Epithelial cell of esophagus (primary cell): Measurements from ENCODE around the gene NPTXR.

ENCODE experiments used
- DNase-seq: peaks from one replicate; pipeline ENCODE4 v3.0.0; 2010; ENCODE audit warnings: low read depth
- H3K4me3 ChIP-seq: 2 replicates; pipeline ENCODE4 v1.5.1; 2011; ENCODE audit warnings: mild to moderate bottlenecking, low read length, control low read depth
- CTCF ChIP-seq: IDR thresholded peaks from 2 replicates; pipeline ENCODE4 v1.5.1; 2011; ENCODE audit warnings: low read depth, mild to moderate bottlenecking, low read length, control low read depth, inconsistent platforms; ENCODE audit not compliant: insufficient read depth; ENCODE audit errors: missing control alignments

NPTXR gene

DNA sequence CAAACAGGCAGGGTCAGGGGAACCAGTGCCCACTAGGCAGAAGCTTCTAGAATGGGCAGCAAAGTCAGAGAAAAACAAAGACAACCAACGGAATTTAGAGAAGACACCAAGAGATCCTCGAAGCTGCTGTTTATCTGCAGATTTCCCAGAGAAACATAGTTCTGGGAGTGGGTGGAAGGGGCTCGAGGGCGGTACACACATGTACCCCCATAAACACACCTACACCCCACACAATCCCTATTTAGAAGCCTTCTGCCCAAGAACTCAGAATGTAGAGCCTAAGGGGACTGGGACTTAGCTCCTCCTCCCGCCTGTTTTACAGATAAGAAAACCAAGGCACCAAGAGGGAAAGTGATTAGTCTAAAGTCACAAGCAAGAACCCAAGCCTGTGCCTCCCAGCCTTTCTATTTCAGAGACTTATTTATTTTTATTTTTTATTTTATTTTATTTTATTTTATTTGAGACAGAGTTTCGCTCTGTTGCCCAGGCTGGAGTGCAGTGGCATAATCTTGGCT, 6.4 kb downstream of the NPTXR start:
- TF ChIP-seq CTCF = no peak
- no peak for DNase-seq
- no peak overlapping the region for H3K4me3 ChIP-seq

DNA sequence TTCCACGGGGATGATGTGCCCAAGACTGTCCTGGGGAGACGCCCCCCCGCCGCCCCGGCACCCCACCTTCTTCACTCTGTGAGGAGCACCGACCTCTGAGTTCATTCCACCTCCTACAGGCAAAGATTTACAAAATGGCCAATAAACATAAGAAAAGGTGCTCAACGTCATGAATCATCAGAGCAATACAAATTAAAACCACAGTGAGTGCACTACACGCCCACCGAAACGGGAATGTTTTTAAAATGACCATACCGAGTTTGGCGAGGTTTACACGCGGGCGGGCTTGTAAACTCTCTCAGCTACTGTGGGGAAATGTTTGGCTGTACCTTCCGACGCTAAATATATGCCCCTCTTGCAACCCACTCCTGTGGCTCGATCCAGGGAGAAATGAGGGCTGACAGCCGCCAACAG, 7.9 kb downstream of the NPTXR start:
- no peak overlapping the region for H3K4me3 ChIP-seq
- DNase-seq = no peak
- TF ChIP-seq CTCF = no peak

DNA sequence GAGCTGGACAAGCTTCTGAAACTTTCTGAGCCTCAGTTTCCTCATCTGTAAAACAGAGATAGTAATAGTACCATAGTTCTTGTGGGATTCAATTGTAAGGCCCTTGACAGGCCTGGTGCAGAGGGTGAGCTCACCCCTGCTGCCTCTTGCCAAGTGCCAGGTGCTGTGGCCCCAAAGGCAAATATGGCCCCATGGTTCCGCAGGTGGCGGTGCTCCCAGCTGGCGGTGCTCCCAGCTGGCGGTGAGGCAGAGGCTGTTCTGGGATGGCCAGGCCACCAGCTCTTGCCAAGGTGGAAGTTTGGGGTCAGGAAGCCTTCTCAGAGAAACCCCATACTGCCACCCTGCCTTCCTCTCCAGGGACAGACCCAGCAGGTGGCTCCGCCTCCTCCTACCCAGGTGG, 8.8 kb downstream of the NPTXR start:
- TF ChIP-seq CTCF = no peak
- H3K4me3 ChIP-seq = no peak overlapping the region
- DNase-seq = no peak

GRCh38 chr22:38834215-38834953, 9.4 kb downstream of the NPTXR start:
- no peak for DNase-seq
- TF ChIP-seq CTCF = no peak
- no peak overlapping the region for H3K4me3 ChIP-seq

DNA sequence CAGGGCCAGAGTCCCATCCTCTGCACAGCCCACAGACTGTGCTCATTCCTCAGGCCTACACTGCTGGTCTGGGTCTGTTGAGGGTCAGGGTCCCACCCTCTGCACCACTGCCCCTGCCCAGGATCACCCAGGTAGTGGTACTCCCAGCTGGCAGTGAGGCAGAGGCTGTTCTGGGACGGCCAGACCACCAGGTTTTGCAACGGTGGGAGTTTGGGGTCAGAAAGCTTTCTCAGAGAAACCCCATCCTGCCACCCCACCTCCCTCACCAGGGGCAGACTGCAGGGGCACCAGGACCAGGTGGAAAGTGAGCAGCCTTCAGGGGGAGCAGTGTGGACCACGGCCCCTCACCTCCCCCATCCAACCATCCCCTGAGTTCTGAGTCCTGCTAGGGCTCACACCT, 10.8 kb downstream of the NPTXR start:
- no peak for TF ChIP-seq CTCF
- no peak overlapping the region for H3K4me3 ChIP-seq
- no peak for DNase-seq

DNA sequence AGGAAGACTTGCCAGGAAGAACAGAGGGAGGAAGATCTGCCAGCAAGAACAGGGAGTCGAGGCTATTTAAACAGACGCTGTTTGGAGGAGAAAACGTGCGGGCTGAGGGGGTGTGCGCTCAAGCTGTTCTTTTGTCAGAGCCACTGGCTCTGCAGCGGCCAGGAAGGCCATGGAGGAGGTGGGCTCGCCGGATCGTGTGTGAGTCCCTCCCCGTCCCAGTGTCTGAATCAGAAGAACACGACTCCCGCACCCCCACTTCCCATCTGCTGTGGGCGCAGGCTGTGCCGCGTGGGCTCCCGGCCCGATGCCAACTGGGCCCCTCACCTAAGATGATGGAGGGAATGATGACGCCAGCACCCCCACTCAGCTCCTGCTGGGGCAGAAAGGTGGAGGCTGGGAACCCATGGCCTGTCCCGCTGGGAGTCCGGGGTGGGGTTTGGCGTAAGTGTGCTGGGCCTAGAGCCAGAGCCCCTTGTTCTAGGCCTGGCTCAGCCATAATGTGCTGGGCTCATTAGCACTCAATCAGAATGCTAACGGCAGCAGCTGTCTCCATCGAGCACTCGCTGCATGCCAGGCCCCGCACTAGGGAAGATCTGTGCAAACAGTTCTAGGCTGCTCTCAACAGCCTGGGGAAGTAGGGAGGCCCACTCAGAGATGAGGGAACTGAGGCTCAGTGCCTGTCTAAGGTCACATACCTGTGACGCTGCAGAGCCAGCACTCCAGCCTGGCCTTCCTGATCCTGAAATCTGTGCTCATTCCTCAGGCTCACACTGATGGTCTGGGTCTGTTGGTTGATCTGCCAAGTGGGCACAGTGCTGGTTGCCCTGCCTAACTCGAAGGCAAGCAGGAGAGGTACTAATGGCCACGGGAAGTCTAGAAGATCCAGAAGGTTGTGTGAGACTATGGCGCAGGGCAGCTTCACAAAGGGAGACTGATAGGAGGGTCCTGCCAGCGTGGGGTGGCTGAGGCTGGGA, 11.5 kb downstream of the NPTXR start:
- no peak for DNase-seq
- no peak overlapping the region for H3K4me3 ChIP-seq
- no peak for TF ChIP-seq CTCF
